Amygdala (tissue), 56 donors: ENCODE data around the gene HMGN4.
"Not testable (repeated sequence)": the region's sequence is repeated elsewhere in the genome, so short reads cannot be mapped to it uniquely, and the experiment has no call there.

Experiments used
- DNase-seq, 56 donors: peaks; one replicate each; lab custom pipeline; 2025; lab: John Stamatoyannopoulos, UW

The HMGN4 gene

DNA sequence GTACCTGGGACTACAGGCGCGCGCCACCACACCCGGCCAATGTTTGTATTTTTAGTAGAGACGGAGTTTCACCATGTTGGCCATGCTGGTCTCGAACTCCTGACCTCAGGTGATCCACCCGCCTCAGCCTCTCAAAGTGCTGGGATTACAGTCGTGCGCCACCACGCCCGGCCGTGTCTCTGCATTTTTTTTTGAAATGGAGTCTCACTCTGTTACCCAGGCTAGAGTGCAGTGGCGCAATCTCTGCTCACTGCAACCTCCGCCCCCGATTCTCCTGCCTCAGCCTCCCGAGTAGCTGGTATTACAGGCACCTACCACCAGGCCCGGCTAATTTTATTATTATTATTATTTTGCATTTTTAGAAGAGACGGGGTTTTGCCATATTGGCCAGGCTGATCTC lies 9.2 kb downstream of the HMGN4 start:
- DNase-seq: not testable (repeated sequence)

DNA sequence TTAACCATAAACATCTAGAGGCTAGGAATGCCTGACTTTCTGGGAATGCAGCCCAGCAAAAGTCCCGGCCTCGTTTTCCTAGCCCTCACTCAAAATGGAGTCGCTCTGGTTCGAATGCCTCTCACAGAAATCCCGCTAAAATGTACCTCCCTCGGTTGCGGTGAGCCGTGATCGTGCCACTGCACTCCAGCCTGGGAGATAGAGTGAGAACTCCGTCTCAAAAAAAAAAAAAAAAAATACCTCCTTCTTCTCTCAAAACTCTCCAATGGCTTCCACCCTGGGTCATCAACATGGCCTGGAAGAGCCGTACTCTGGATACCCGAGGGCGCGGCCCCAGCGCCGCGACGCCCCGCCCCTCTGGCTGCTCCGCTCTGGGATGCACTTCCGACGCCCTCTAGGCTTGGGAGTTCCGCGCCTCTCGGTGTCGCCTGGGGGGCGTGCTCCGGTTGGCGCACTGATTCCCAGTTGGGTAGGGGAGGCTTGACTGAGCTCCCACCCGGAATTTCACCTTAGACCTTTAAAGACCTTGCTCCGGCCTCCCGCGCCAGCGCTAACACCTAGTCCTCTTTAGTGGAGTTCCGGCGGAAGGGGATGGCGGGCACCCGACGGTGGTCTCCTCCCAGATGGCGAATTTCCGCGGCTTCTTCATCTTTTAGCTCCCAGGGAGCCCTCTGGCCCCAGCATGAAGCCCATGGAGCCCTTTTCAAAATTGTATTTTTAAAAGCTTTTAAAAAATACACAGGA lies 12.3 kb downstream of the HMGN4 start:
- DNase-seq: peak in 11 of 56 donors; percentile 1 to 28 (median 9)

DNA sequence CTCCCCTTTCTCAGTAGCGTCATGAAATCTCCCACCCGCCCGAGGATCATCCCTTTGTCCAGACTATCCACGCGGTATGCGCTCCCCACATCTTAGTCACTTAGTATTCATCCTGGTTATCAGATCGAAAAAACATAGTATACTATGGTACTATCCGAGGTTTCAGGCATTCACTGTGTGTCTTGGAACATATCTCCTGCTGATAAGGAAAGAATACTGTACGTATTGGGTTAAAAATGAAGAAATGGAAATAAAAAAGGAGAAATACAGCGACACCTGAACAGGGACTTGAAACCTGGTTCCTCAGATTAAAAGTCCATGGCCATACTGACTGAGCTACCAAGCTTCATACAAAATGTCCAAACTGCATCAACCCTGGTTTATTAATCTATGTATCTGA lies 14.0 kb downstream of the HMGN4 start:
- no peak for DNase-seq

DNA sequence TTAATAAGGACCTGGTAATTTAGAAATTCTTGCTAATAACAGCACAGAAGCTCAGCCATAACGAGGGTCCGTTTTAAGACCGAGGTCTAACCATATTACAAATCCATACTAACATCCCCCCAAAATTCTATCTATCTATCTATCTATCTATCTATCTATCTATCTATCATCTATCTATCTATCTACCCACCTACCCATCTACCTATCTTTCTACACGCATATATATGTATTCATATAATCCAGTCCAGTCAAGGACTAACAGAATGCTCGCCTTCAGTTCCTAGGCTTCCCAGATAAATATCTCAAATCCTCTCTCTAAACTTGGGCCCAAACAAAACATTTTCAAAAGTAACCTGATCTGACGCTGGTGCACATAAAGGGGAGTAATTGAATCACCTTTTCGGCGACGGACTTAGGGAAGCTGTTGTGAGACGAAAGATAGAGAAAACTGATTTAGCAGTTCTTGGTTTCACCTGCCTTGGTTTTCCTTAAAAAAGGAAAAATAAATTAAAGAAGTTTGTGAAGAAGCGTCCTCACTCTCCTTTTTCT lies 14.5 kb downstream of the HMGN4 start:
- no peak for DNase-seq

DNA sequence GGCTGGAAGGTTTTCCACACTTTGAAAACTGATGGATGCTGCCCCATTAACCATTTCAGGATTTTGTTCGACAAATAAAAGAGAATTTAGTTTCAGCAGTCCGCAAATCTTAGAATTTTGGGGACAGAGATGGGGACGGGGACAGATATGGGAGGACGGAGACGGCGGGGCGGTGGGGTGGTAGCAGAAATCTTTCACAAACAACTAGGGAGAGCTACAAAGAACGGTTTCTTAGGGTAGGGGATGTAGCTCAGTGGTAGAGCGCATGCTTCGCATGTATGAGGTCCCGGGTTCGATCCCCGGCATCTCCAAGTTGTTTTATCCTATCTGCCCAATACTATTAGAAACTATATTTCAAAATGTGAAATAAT lies 15.1 kb downstream of the HMGN4 start:
- peak in 51 of 56 donors; percentile 8 to 85 (median 60) for DNase-seq

DNA sequence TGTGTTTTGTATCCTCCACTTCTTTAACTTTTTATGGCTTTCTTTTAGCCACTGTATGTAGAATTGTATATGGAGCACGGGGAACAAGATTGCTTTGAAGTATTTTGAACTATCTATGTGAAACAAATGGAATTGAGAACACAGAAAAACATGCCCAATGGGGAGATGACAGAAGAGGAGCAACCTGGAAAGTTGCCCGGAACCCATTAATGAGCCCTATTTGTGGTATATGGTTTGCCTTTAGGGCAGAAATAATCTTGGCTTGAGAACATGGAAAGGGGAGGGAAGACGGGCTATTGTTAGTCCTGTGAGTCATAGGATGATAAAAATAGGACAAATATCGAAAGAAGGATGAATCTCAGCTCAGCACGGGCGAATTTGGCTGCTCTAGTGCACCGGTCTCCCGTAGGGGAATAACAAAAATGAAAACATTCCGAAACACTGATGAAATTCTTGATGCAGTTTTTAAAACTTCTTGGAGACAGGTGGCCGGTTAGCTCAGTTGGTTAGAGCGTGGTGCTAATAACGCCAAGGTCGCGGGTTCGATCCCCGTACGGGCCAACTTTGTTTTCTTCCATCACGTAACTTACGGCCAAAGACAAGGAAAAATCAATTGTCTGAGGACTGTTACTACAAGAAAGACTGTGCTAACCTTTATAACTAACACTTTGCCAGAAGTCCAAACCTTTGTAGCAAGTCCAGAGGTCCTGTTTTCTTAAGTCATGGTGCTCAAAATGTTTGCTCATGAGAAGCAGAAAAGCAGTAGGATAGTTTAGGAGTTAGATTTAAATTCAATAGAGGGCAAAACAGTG lies 15.7 kb downstream of the HMGN4 start:
- DNase-seq: peak in 41 of 56 donors; percentile 12 to 79 (median 43)

DNA sequence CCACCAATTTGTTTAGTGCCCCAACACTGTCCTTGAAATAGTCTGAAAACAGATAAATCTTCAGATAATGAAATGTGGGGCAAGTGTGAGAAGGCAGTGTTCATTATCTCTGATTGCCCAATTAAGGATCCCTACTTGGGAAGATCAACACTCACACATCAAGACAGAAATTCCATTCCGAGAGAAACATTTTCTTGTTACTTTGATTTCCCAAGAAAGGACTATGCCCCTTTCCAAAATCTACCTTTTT lies 16.2 kb downstream of the HMGN4 start:
- DNase-seq: peak in 1 of 56 donors; percentile 35

DNA sequence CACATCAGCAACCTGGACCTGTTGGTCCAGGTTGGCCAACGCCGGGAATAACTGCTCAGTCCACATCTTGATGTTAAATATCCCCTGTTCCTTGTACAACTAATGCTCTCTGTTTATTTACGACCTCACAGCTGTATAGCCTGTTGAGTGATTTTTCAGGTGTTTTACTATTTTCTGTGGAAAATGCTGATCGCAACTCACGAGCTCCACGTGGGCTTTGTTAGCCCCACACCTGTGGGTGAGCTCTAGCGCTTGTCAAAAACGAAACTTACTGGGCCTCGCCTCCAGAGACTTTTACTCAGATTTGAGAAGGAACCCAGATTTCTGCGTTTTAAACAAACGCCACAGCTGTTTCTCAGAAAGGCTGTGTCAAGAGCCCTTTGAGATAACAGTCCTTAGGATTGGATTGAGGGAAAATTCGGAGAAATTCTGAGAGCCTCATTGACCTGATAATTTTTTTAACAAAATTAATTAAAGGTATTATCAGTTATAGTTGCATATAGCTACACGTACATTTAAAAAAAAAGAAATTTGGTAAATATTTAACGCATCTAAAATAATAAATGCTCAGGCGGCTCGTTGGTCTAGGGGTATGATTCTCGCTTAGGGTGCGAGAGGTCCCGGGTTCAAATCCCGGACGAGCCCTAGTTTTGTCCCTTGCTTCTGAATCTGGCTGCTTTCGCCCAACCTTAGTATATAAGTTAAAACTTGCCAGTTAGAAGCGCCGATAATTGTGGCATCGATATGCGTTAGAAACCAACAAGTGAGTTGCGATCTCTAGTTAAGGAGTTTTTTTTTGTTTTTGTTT lies 16.7 kb downstream of the HMGN4 start:
- peak in 23 of 56 donors; percentile 5 to 66 (median 16) for DNase-seq

DNA sequence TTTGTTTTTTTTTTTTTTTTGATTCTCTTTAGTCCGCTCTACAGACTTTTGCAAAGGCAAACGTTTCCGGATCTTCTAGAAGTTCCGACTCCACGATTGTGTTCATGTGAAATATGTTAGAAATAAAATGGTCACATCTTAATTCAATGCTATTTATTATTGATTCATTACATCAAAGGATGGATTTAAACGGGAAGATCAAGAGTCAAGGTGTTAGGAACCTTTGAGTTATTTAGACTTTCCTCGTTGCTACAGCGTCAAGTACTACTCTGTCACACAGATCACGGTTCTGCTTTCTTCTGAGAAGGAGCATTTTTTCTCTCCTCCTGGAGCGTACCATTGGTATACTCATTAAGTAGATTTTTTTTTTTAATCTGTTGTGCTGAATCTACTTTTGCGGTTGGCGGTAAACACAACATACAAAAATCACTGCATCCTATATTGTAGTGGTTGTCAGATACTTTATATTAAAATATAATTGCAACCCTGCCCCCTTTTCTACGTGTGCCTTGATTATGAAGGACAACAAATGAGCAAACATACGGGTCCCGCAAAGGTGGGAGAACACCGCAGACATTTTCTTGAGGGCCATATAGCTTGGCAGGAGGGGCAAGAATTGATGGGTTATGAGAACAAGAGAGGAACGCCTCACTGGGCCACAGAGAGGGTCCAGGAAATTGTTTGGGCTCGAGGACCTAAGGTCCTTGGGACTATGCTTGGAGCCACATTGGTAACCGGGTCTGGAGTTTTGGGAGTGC lies 17.5 kb downstream of the HMGN4 start:
- DNase-seq: peak in 2 of 56 donors; percentile 3 to 7

DNA sequence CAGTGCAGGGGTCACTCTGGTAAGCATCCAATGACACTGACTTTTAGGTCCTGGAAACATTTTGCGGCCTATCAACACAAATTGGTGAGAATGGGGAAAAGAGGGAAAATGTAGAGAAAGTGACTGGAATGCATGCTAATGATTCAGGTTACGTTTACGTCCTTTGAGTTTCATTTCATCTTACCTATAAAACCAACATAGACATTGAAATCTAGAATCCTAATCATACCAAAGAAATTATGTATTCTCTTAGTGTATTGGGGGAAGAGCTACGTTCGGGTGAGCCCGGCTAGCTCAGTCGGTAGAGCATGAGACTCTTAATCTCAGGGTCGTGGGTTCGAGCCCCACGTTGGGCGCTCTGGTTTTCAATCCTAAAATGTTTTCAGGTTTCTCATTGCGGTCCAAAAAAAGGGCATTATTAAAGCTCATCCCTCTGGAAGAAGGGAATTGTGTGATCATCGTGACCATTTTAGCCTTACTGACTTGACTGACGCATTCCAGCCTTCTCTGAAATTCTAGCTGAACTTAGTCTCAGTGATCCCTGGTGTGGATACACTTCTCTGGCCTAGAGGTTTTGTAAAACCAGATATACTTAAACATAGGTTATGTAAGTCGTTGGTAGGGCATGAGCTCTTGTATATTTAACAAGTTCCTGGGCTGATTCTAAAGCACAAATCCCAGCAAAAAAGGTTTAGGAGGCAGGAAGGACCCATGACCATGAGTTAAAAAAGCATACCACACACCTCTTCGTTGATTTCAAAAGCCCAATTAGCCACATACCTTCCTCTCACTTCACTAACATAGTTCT lies 18.3 kb downstream of the HMGN4 start:
- peak in 16 of 56 donors; percentile 5 to 60 (median 12) for DNase-seq

DNA sequence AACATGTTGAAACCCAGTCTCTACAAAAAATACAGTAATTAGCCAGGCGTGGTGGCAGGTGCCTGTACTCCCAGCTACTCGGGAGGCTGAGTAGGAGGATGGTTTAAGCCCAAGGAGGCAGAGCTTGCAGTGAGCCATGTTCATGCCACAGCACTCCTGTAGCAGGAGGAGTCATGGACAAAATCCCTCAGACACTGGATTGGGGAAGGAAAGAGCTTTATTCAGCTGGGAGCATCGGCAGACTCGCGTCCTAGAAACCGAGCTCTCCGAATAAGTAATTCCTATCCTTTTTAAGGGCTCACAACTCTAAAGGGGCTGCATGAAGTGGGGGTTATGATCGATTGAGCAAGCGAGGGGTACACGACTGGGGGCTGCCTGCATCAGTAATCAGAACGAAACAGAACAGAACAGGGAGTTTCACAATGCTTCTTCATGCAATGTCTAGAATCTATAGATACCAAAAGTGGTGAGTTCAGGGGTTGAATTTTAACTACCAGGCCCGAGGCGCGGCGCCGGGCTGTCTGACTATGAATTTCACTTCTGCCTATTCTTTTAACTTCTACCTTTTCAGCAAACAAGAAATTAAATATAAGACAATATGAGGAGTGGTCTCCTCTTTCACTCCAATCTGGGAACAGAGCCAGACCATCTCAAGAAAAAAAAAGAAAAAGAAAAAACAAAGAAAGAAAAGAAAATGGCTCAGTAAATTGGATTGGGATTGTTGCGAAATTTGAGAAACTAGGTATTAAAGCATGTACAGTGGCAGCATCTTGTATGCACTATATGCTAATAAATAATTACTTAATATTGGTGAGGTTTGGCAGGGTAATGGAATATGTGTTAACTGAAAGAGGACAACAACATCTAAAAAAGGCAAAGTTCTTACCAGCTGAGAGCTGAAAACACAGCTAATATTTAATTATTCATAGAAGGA lies 23.6 kb downstream of the HMGN4 start:
- DNase-seq: no peak

DNA sequence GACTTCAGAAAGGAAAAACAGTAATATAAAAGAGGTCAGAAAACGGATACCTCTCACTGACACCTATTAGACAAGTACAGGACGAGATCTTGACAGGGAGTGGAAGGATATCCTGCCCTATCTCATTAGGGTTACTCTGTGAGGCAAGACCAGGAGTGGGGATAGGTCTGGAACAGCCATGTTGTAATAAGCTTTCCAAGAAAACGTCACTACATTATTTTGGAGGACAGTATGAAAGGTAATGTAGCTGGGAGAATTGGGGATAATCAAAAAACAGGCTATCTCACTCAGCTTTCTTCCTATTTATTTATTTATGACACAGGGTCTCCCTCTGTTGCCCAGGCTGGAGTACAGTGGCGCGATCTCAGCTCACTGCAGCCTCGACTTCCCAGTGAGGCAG lies 25.3 kb downstream of the HMGN4 start:
- no peak for DNase-seq

DNA sequence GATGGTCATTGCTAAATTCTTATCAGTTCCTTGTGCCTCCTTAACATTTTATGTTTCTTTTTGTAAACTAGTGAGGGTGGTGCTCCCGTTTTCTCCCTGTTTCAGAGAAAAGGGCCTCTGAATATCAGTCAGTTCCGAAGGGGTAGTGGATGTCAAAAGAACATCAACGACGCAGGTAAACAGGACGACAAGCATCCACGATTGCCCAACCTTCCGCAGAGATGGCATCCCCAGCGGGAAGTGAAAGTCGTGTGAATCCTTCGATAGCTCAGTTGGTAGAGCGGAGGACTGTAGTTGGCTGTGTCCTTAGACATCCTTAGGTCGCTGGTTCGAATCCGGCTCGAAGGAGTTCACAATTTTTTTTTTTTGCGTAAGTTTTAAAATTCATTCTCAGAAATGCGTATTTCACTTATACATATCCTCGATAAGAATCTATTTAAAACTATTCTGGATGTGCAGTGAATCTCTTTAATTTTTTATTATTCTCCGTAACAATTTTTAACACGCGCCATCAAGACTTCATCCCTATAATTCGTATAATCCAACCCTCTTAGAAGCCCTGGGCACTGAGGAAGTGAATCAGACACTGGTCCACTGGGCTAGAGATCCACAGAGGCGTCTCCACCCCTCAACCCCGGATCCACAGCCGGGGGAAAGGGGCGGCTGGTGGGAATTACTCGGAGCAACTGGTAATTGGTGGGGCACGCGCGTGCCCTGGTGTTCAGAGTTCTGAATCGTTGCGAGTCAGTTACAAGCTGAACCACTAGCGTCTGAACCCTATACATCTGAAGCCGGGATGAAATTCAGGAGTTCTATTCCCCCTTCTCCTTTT lies 30.7 kb downstream of the HMGN4 start:
- DNase-seq: peak; percentile 21 to 95 (median 84)

DNA sequence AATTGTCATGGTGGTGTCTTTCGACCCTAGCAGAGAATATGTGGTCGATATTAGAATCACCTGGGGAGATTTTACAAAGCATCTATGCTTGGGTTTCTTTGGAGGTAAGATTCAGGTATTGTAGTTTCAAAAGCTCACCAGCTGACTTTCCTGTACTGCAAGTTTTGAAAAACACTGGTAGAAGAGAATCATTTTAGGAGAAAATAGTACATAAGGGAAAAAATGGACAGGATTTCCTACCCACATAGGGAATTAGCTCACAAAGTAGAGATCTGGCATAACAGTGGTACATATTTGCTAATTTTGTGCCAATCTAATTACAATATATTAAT lies 31.2 kb downstream of the HMGN4 start:
- DNase-seq: no peak

DNA sequence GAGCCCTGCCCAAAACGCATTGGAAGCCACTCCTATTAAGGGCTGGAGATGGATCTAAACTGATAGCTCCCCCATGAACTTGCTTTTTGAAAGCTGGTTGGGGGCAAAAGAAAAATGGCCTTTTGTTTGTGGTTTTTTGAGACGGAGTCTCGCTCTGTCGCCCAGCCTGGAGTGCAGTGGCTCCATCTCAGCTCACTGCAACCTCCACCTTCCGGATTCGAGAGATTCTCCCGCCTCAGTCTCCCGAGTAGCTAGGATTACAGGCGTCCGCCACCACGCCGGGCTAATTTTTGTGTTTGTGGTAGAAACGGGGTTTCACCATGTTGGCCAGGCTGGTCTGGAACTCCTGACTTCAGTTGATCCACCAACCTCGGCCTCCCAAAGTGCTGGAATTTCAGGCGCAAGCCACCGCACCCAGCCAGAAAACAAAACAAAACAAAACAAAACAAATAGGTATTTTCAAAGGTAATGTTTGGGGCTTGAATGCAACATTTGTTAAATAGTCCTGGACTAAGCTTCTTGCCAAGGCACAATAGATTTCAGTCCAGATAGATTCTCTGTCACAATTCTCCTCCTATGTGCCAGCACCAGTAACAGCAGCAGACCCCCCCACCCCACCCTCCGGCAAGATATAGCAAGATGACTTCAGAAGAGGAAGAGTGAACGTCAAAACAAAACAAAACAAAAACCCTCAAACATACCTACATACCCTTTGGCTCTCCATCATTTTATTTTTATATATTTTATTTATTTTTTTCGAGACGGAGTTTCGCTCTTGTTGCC lies 32.1 kb downstream of the HMGN4 start:
- no peak for DNase-seq

DNA sequence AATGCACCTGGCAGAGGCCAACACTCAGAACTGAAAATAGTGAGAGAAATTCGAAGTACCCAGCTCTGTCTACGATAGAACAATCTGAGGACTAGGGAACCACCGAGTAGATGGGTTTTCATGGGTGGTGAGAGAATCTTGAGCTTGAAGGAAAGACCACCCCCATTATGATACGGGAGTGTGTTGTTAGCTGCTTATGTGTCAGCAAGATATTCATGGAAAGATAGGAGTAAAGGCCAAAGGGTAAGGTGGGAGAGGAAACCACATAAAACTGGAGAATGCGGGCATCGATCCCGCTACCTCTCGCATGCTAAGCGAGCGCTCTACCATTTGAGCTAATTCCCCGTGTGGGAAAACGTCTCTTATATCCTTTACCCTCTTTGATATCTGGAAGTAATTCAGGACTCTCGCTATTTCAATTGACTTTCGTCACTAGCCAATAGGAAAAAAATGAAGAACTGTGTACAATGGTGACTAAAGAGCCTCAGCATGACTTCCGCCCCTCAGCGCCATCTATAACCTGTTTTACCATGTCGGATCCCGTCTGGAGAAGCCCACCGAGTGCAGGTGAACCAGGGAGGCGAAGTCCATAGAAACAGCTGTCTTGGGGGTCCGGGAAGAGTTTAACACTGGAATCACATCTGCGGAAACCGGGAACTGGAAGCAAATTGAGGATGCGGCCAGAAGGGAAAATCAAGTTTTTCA lies 33.6 kb downstream of the HMGN4 start:
- peak in 29 of 56 donors; percentile 5 to 65 (median 40) for DNase-seq
